K562 (cell line): ENCODE measurements around the gene SOSTDC1. TPM values are rescaled to one million over a fixed set of nuclear protein-coding genes. Genes with fewer than 3 reads are reported as not detected.

Experiments used
- ATF6 ChIP-seq: sonication (generic); formaldehyde crosslinking; IDR thresholded peaks from 2 replicates; pipeline ENCODE4 v1.4.0; 2020; ENCODE audit warnings: mild to moderate bottlenecking, missing genetic modification reagents
- CHCHD3 ChIP-seq: fragments of 250-450 bp; sonication (Bioruptor Pico); IDR thresholded peaks from 2 replicates; pipeline ENCODE4 v2.1.2; 2022; ENCODE audit warnings: mild to moderate bottlenecking
- CTCFL ChIP-seq: IDR thresholded peaks from 2 replicates; pipeline ENCODE4 v1.6.1; 2011; ENCODE audit warnings: borderline replicate concordance, low read depth, mild to moderate bottlenecking, moderate library complexity, low read length; ENCODE audit not compliant: insufficient read depth, poor library complexity, severe bottlenecking
- DNMT1 ChIP-seq: fragments of 450-650 bp; IDR thresholded peaks from 2 replicates; pipeline ENCODE4 v1.6.1; 2016; ENCODE audit warnings: antibody characterized with exemption, mild to moderate bottlenecking
- DPF2 ChIP-seq: fragments of 450-650 bp; IDR thresholded peaks from 2 replicates; pipeline ENCODE4 v1.6.1; 2016
- HIVEP1 ChIP-seq: fragments of 250-450 bp; sonication (Bioruptor Pico); IDR thresholded peaks from 2 replicates; pipeline ENCODE4 v1.4.0; 2020; ENCODE audit warnings: mild to moderate bottlenecking
- HMG20B ChIP-seq: fragments of 250-450 bp; sonication (Bioruptor Pico); IDR thresholded peaks from 2 replicates; pipeline ENCODE4 v1.5.0; 2021; ENCODE audit warnings: mild to moderate bottlenecking
- JUN ChIP-seq, 2 experiments: sonication (generic) in 1 of 2; formaldehyde crosslinking in 1 of 2; IDR thresholded peaks; 2 replicates each; pipeline versions ENCODE4 v1.6.1 to v1.8.0; 2012 to 2022; ENCODE audit warnings: borderline replicate concordance in 2 of 2, mild to moderate bottlenecking in 2 of 2, improper control_type of control experiment in 1 of 2, low read depth in 1 of 2, low read length in 1 of 2, missing genetic modification reagents in 1 of 2
- MBD1 ChIP-seq: fragments of 250-450 bp; sonication (Bioruptor Pico); IDR thresholded peaks from 2 replicates; pipeline ENCODE4 v1.8.0; 2022; ENCODE audit warnings: inconsistent platforms
- RBM25 ChIP-seq: fragments of 200-400 bp; formaldehyde crosslinking; IDR thresholded peaks from 2 replicates; pipeline ENCODE4 v1.6.1; 2018; ENCODE audit warnings: low read length, low read depth, moderate library complexity; ENCODE audit not compliant: severe bottlenecking
- RNF2 ChIP-seq: sonication (generic); IDR thresholded peaks from 2 replicates; pipeline ENCODE4 v1.6.1; 2016
- TAF1 ChIP-seq: IDR thresholded peaks from 2 replicates; pipeline ENCODE4 v1.6.1; 2011; ENCODE audit warnings: mild to moderate bottlenecking, low read length, moderate library complexity; ENCODE audit not compliant: insufficient read depth, control insufficient read depth, severe bottlenecking; ENCODE audit errors: extremely low read depth
- TBP ChIP-seq: optimal IDR thresholded peaks from 2 replicates; pipeline ENCODE3; 2011; ENCODE audit warnings: low read depth, low read length, improper control_type of control experiment
- TCF7L2 ChIP-seq: fragments of 150-350 bp; IDR thresholded peaks from 2 replicates; pipeline ENCODE4 v1.6.1; 2016; ENCODE audit warnings: low read depth, mild to moderate bottlenecking, low read length, moderate library complexity
- THRAP3 ChIP-seq: fragments of 450-650 bp; IDR thresholded peaks from 2 replicates; pipeline ENCODE4 v1.6.1; 2016; ENCODE audit warnings: mild to moderate bottlenecking, inconsistent platforms, borderline replicate concordance
- TRIM24 ChIP-seq, 2 experiments: fragments of 450-650 bp; IDR thresholded peaks; 2 replicates each; pipeline ENCODE4 v1.6.1; 2016
- ZBTB49 ChIP-seq: sonication (generic); formaldehyde crosslinking; IDR thresholded peaks from 2 replicates; pipeline ENCODE4 v1.8.0; 2022; ENCODE audit warnings: missing genetic modification reagents, mild to moderate bottlenecking, borderline replicate concordance
- ZKSCAN3 ChIP-seq: fragments of 250-450 bp; sonication (Bioruptor Pico); IDR thresholded peaks from 2 replicates; pipeline ENCODE4 v1.4.0; 2020
- ZNF133 ChIP-seq: fragments of 250-450 bp; sonication (Bioruptor Pico); IDR thresholded peaks from 2 replicates; pipeline ENCODE4 v1.4.0; 2020; ENCODE audit warnings: mild to moderate bottlenecking
- polyA plus RNA-seq, 8 experiments: library from polyadenylated mRNA; depleted of rRNA in 4 of 8; stranded (reverse) in 5 of 8; unstranded in 3 of 8; fragments of >200 nt; fragmentation: Nextera tagmentation in 2 of 8; fragmentation: Illumina TruSeq in 1 of 8; extraction: Ambion mirVana in 2 of 8; extraction: Trizol in 1 of 8; gene quantifications; 2 replicates each; pipeline versions ENCODE4 v1.2.1 to v1.2.3, GENCODE V29; 2011 to 2014; ENCODE audit warnings: inconsistent platforms in 1 of 8, missing spikeins in 1 of 8
- total RNA-seq, 7 experiments: library from RNA; depleted of rRNA in 6 of 7; stranded (reverse); fragments of >200 nt in 6 of 7; fragmentation: Illumina TruSeq in 2 of 7; extraction: Trizol in 2 of 7; gene quantifications; 2 replicates each; pipeline versions ENCODE4 v1.2.1 to v1.2.3, GENCODE V29; 2011 to 2021; ENCODE audit warnings: low replicate concordance in 1 of 7

SOSTDC1 gene
- total and polyA plus RNA-seq, 9 of the 15 experiments (the other 6 are each of a cell fraction or from before 2014, with no cell fraction given), result 8.3 to 48.6 (median 15.9) TPM

- TF ChIP-seq JUN (IDR thresholded peaks at IDR 0.05; ENCODE audit: borderline replicate concordance, low read depth, low read length) (peak; percentile 15; the same call in 1 of the 2 replicates), JUN (CRISPR knock-in tag; IDR thresholded peaks at IDR 0.05; ENCODE audit: borderline replicate concordance) (peak; percentile 21; the same call in 1 of the 2 replicates), TCF7L2 (no peak), ZKSCAN3 (CRISPR knock-in tag) (no peak), TAF1 (peak; percentile 81), DNMT1 (no peak), RNF2 (no peak; the same call in 1 of the 2 replicates), ATF6 (no peak; the same call in 1 of the 2 replicates), ZBTB49 (CRISPR knock-in tag) (peak; percentile 74; the same call in 1 of the 2 replicates), CTCFL (no peak), HIVEP1 (CRISPR knock-in tag) (no peak), MBD1 (CRISPR knock-in tag) (no peak), DPF2 (peak; percentile 49; the same call in 1 of the 2 replicates), ZNF133 (CRISPR knock-in tag) (no peak), RBM25 (peak; percentile 9), THRAP3 (0 out of 2 replicates have a peak, but pooled peaks have one; percentile 25), CHCHD3 (no peak), TRIM24 (IDR thresholded peaks at IDR 0.05) (peak; percentile 16 to 34; a peak in 1 of 4 replicates), TBP (peak; percentile 88), HMG20B (CRISPR knock-in tag) (peak; percentile 62; the same call in 1 of the 2 replicates)
These were observed 44.7 kb downstream of the SOSTDC1 start (continued) for GRCh38 chr7:16420649-16421332.
